Measurements from ENCODE around the gene PATE2.

Gene PATE2

DNA sequence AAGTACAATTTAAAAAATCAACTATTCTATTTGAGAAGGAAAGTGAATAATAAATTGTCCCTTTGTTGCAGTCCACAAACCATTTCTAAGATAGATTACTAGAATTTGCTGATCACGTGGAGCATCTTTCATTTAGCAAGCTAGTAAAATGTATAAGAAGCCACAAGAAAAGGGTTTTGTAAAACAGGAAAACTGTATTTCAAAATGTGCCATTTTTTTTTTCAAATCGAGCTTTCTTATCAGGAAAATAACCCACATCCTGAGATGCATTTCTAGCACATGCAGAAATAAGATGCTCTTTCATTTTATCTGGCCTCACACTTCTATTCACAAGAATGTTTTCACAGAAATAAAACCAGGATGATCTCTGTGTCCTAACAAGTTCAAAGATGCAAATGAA is 6.0 kb upstream of the PATE2 start:
- TF ChIP-seq, protein P1, sequence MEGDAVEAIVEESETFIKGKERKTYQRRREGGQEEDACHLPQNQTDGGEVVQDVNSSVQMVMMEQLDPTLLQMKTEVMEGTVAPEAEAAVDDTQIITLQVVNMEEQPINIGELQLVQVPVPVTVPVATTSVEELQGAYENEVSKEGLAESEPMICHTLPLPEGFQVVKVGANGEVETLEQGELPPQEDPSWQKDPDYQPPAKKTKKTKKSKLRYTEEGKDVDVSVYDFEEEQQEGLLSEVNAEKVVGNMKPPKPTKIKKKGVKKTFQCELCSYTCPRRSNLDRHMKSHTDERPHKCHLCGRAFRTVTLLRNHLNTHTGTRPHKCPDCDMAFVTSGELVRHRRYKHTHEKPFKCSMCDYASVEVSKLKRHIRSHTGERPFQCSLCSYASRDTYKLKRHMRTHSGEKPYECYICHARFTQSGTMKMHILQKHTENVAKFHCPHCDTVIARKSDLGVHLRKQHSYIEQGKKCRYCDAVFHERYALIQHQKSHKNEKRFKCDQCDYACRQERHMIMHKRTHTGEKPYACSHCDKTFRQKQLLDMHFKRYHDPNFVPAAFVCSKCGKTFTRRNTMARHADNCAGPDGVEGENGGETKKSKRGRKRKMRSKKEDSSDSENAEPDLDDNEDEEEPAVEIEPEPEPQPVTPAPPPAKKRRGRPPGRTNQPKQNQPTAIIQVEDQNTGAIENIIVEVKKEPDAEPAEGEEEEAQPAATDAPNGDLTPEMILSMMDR (IDR thresholded peaks at IDR 0.05; ENCODE audit: low read length, missing control alignments) = no peak
- DNase-seq (ENCODE audit: low read depth) = no peak
- no peak overlapping the region for H3K4me3 ChIP-seq (replicated peaks; ENCODE audit: low read depth, low read length)

DNA sequence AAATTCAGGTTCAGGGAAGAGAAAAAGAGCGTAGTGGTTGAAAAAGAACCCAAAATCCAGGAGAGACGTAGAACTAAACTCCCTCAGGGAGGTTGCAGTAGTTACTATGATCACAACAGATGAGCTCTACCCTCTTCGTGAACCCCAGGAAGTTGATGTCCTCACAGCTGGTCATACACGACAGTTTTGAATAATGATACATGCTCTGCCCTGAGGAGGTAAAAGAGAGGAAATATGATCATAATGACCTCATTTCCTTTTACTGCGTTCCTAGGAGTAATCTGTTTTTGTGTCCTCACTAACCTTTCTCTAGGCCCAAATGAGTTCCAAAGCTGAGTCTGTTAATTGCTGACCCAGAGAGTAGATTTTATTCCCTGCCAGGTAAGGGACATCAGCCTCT is 1.3 kb downstream of the PATE2 start:
- DNase-seq (ENCODE audit: low read depth) = peak; percentile 64
- TF ChIP-seq, protein P1 (IDR thresholded peaks at IDR 0.05; ENCODE audit: low read length, missing control alignments) = no peak
- H3K4me3 ChIP-seq (replicated peaks; ENCODE audit: low read depth, low read length) = no peak overlapping the region

DNA sequence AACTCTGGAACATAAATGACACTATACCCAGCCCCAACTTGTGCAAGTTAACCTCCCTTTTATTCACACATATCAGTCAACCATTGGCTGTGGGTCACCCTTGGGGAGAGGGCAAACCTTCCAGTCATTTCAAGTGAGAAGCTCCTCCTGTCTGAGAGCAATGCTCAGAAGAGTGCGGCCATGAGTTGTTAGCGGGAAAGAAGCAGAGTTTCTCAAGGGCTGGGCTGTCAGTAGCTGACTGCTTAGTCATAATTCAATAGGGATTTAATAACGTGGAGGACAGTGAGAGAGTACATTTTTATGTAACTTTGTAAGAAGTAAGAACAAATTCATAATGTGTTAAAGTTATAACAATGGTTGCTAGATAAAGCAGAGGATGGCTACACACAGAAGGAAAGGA is 5.1 kb downstream of the PATE2 start:
- peak; percentile 52 for DNase-seq (ENCODE audit: low read depth)
- TF ChIP-seq, protein P1 (IDR thresholded peaks at IDR 0.05; ENCODE audit: low read length, missing control alignments) = no peak
- no peak overlapping the region for H3K4me3 ChIP-seq (replicated peaks; ENCODE audit: low read depth, low read length)

DNA sequence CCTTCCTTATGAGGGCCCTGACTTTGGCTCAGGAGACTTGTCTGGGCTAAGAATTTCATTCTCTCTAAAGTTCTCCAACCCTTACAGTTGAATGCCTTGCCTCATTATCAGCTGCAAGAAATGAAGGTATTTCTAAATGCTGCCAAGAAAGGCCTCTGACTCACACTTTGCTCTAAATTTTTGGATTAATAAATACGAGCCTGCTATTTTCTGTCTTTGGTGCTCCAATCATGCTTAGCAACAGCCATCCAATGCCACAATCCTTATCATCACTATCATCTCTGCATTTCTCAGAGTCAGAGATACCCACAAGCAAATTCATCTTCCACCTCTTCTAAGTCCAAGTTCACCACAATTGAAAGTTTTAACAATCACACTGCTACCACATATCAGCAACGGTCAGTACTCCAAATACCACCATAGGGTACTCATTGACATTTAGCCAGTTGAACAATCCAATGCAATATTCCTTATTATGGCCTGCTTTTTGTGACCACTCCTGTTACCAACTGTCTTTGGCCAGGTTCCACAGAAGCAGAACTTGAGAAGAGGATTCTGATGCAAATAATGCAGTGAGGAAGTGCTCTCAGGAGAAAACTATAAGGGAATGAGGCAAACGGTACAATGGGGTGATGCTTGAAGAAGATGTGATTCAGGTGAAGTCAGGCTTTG is 5.7 kb downstream of the PATE2 start:
- peak; percentile 83 for DNase-seq (ENCODE audit: low read depth)
- H3K4me3 ChIP-seq (replicated peaks; ENCODE audit: low read depth, low read length) = no peak overlapping the region
- TF ChIP-seq, protein P1 (IDR thresholded peaks at IDR 0.05; ENCODE audit: low read length, missing control alignments) = no peak

DNA sequence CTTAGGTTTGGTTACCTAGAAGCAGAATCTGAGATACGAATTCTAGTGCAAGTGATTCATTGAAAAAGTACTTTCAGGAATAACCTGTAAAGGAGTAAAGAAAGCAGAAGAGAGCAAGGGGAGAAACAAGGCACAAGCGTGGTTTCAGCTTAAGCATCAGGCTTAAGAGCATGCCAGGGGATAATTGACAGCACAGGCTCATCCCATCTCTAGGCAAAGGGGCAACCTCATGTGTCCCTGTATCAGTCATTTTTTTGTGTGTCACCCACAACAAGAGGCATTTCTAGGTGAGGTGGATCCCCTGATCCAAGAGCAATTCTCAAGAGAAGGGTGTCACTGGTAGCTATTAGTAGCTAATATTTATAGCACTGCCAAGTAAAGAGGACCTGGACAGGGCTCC is 8.0 kb downstream of the PATE2 start:
- DNase-seq (ENCODE audit: low read depth) = no peak
- TF ChIP-seq, protein P1 (IDR thresholded peaks at IDR 0.05; ENCODE audit: low read length, missing control alignments) = no peak
- H3K4me3 ChIP-seq (replicated peaks; ENCODE audit: low read depth, low read length) = no peak overlapping the region

DNA sequence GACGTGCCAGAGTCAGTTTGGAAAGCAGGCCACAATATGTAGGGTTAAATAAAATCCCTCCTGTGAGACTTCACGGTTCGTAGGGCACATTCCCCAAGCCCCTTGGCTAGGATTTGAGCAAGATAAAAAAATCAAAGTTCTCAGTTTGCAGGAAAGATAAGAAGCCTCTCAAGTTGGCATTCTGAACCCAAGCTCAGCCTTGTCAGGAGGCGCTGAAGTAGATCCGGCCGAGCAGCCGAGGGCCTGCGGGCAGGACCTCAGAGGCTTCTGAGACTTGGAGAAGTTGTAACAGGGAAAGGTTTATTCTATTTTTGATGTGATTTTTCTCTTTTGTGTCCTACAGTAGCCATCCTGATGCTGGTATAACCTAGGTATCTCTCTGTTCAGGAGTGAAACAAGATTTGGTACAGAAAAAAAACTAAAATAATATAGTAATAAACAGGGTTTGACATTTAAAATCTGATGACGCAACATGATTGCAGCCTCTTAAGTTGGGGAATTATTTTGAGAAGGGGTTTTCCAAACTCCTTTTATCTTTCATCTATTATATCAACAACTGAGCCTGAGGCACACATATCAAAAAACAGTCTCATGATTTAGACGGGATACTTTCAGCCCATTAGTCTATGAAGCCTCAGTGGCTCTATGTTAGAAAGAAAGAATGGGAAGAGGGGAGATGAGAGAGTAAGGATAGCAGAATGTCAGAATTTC is 10.1 kb downstream of the PATE2 start:
- TF ChIP-seq, protein P1 (IDR thresholded peaks at IDR 0.05; ENCODE audit: low read length, missing control alignments) = no peak
- H3K4me3 ChIP-seq (replicated peaks; ENCODE audit: low read depth, low read length) = no peak overlapping the region
- DNase-seq (ENCODE audit: low read depth) = no peak

Measured in fibroblast of pulmonary artery (primary cell).